Adrenal gland (tissue), 12 donors: ENCODE measurements around the gene STON2. TPM values are rescaled to one million over a fixed set of nuclear protein-coding genes. Genes with fewer than 3 reads are reported as not detected.

Experiments
- DNase-seq, 7 donors: peaks; one replicate each; pipeline ENCODE4 v3.0.0-alpha.2; 2019 to 2020
- H3K27ac ChIP-seq, 5 donors: fragments of 200-600 bp; sonication (generic) in 4 of 5; 1 replicate in 3 of 5; 2 replicates in 2 of 5; pipeline versions ENCODE4 v1.5.1 to v1.8.0; 2016 to 2020; ENCODE audit warnings: mild to moderate bottlenecking in 1 of 5
- H3K27me3 ChIP-seq: fragments of 200-600 bp; 2 replicates; pipeline ENCODE4 v1.8.0; 2021
- H3K36me3 ChIP-seq, 2 donors: fragments of 200-600 bp; replicated peaks in 1 of 2; 1 replicate in 1 of 2; 2 replicates in 1 of 2; pipeline versions ENCODE4 v1.5.1 to v1.8.0; 2018 to 2022
- H3K4me1 ChIP-seq, 2 donors: fragments of 200-600 bp; replicated peaks in 1 of 2; 1 replicate in 1 of 2; 2 replicates in 1 of 2; pipeline versions ENCODE4 v1.5.1 to v1.8.0; 2018 to 2021
- H3K4me3 ChIP-seq, 4 donors: fragments of 200-600 bp; sonication (generic) in 3 of 4; one replicate each; pipeline ENCODE4 v1.5.1; 2016 to 2018
- H3K9me3 ChIP-seq, 3 donors: fragments of 200-600 bp; sonication (generic) in 1 of 3; replicated peaks in 1 of 3; 1 replicate in 2 of 3; 2 replicates in 1 of 3; pipeline versions ENCODE4 v1.5.1 to v1.8.0; 2016 to 2021
- CTCF ChIP-seq, 6 experiments: fragments of 450-650 bp in 4 of 6; fragments of 200-600 bp in 2 of 6; sonication (generic) in 1 of 6; IDR thresholded peaks; 1 replicate in 5 of 6; 2 replicates in 1 of 6; pipeline versions ENCODE4 v1.5.1 to v1.8.0; 2016 to 2021; ENCODE audit warnings: antibody characterized with exemption in 6 of 6, mild to moderate bottlenecking in 2 of 6, moderate library complexity in 1 of 6
- POLR2A ChIP-seq, 2 donors: fragments of 450-650 bp; IDR thresholded peaks; one replicate each; pipeline ENCODE4 v1.6.1; 2017; ENCODE audit warnings: antibody characterized with exemption in 2 of 2, mild to moderate bottlenecking in 2 of 2, moderate library complexity in 1 of 2
- WGBS, 4 donors: extraction: QIAGEN DNeasy Blood & Tissue Kit in 2 of 4; methylation state at CpG; one replicate each; pipeline versions ENCODE4 v1.1.5 to v1.1.7; 2013 to 2017; 5-methylcytosine and 5-hydroxymethylcytosine counted together
- intact Hi-C, 2 donors: fragments of 100-400 bp; cut with DNase I; formaldehyde crosslinking; loops; one replicate each; pipeline versions ENCODE4 v1.14.1 to v1.15.0; 2022 to 2023
- polyA plus RNA-seq, 3 donors: library from polyadenylated mRNA; stranded (reverse); fragments of 200-250 nt in 2 of 3; fragments of 350-450 nt in 1 of 3; fragmentation: Illumina TruSeq in 1 of 3; extraction: RNeasy Lipid Tissue Mini Kit (QIAGEN cat#74804) in 1 of 3; gene quantifications; one replicate each; pipeline ENCODE4 v1.2.3, GENCODE V29; 2013 to 2014
- total RNA-seq, 9 donors: library from RNA; depleted of rRNA in 4 of 9; stranded (reverse); fragments of >200 nt in 4 of 9; fragments of 120-200 nt in 1 of 9; fragmentation: NEBNext Ultra II Directional in 1 of 9; extraction: Animal tissue kit (Norgen Biotek cat#: 25700) in 1 of 9; gene quantifications; one replicate each; pipeline versions ENCODE4 v1.1.0 to v1.2.4, GENCODE V29; 2013 to 2023
- donor health status: healthy with polysubstance abuse.
- donor health status: Bipolar disorder and iron deficiency.
- donor health status: DM: yes; HTN: yes; CAD: no.
- donor health status: DM: no; HTN: no; CAD: no.
- donor health status: DM: no; HTN: no; CAD: no.
- donor health status: DM: yes; HTN: yes; CAD: no.

STON2 gene
- total and polyA plus RNA-seq, 12 donors, result 0.62 to 15.4 (median 6.7) TPM

- Histone ChIP-seq H3K4me3 (no peak overlapping the region), H3K27ac (no peak overlapping the region), H3K36me3 (no peaks in the 10 kb centered on the region), H3K27me3 (no peaks in the 10 kb centered on the region), H3K4me1 (no peaks in the 10 kb centered on the region), H3K9me3 (no peaks in the 10 kb centered on the region)
- intact Hi-C loops, result no loop called here
- DNase-seq, result no peak
- TF ChIP-seq CTCF (IDR thresholded peaks at IDR 0.05) (no peak), POLR2A (IDR thresholded peaks at IDR 0.05) (no peak)
- WGBS, 4 donors, result 72 to 78% (median 74%) methylated on average over 8 of the region's 8 CpGs
Measured at GRCh38 chr14:81286574-81287370, 113.4 kb downstream of the STON2 start.

GRCh38 chr14:81285245-81285644, 114.9 kb downstream of the STON2 start:
- Histone ChIP-seq H3K36me3 (no peaks in the 10 kb centered on the region), H3K27ac (no peak overlapping the region), H3K4me1 (no peaks in the 10 kb centered on the region), H3K4me3 (no peak overlapping the region), H3K27me3 (no peaks in the 10 kb centered on the region), H3K9me3 (no peaks in the 10 kb centered on the region)
- intact Hi-C loops, result no loop called here
- DNase-seq, result no peak
- TF ChIP-seq CTCF (IDR thresholded peaks at IDR 0.05) (no peak), POLR2A (IDR thresholded peaks at IDR 0.05) (no peak)
- 72 to 85% (median 77%) methylated on average over 2 of the region's 2 CpGs for WGBS, 4 donors

- TF ChIP-seq POLR2A (IDR thresholded peaks at IDR 0.05) (no peak), CTCF (IDR thresholded peaks at IDR 0.05) (no peak)
- WGBS, 4 donors, result 90 to 100% (median 93%) methylated on average over 1 of the region's 1 CpG
- Histone ChIP-seq H3K36me3 (no peaks in the 10 kb centered on the region), H3K9me3 (no peaks in the 10 kb centered on the region), H3K4me3 (no peak overlapping the region), H3K4me1 (no peaks in the 10 kb centered on the region), H3K27ac (no peak overlapping the region), H3K27me3 (no peaks in the 10 kb centered on the region)
- intact Hi-C loops, result no loop called here
- no peak for DNase-seq
Measured at GRCh38 chr14:81281332-81281731, 118.8 kb downstream of the STON2 start.

GRCh38 chr14:81280136-81280791, 119.9 kb downstream of the STON2 start:
- no peak overlapping the region for H3K27ac ChIP-seq
- intact Hi-C loops, result no loop called here
- TF ChIP-seq POLR2A (IDR thresholded peaks at IDR 0.05), result no peak
- TF ChIP-seq CTCF (IDR thresholded peaks at IDR 0.05), result no peak
- DNase-seq, result no peak
- no peaks in the 10 kb centered on the region for H3K4me1 ChIP-seq
- no peak overlapping the region for H3K4me3 ChIP-seq
- WGBS, 4 donors, result 85 to 94% (median 93%) methylated on average over 9 of the region's 9 CpGs
- no peaks in the 10 kb centered on the region for H3K27me3 ChIP-seq
- H3K9me3 ChIP-seq, result no peaks in the 10 kb centered on the region
- H3K36me3 ChIP-seq, result no peaks in the 10 kb centered on the region
